GM21529 (cell line): Measurements from ENCODE around the gene APBB2.

ENCODE experiments used
- ATAC-seq: cut with Tn5 transposase; IDR thresholded peaks from one replicate; pipeline ENCODE4 v1.9.1; 2021; ENCODE audit not compliant: unreplicated experiment

Gene APBB2

DNA sequence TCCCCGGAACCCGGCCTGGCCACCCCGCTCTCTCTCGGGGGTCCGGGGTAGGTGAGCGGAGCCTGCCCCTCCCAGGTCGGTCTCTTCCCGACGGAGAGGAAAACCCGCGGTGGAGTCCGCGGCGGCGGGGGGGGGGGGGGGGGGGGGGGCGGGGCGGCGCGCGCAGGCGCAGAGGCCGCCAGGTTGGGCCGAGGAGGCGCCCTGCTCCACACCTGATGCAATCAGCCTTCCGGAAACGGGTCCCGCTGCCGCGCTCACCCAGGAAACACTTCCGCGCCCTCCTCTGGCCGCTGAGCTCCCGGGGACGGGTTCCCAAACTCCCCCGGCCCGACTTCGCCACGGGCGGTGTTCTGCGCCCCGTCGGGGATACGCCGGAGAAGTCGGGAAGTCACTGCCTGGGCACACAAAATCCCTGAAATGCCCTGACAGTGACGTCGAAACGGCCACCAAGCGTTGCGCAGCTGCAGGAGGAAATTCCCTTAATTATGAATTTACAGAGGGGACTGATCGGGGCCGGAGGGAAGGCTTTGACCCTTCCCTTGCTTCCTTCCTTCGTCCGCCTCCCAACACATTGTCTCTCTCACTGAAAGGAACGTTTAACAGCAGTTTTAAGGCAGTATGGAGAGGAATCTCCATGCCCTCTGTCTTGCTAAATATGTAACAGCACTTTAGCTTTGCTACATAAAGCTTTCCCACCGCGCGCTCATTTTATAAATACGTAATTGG is 2.1 kb upstream of the APBB2 start:
- ATAC-seq: peak; percentile 50

DNA sequence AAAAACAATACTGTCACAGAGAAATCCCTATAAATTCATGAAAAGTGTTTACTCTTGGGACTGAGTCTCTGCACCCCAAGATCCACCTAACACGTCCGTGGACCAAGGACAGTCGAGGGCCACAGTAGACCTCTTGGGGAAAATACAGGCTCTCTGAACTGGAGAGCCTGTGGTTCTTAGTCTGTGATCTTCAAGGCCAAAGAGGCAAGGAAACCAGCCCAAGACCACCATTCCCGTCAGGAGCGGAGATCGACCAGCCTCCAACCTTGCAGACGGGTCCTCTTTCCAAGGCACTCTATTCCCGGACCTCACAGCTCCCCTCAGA is 1.6 kb upstream of the APBB2 start:
- ATAC-seq: no peak

DNA sequence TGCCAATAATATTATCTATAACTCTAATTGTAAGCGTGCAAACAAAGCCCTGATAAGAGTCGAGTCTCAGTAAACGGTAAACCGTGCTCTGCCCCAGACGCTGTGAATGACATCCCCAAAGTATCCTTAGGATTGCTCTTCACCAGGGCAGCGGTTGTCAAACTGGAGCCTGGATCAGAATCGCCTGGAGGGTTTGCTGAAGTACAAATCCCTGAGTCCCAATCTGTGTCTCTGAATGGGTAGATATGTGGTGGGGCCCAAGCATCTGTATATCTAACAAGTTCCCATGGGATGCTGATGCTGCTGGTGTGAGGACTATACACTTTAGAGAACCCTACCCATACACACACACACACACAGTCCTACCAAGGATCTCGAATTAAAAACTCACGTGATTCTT is 813 bp upstream of the APBB2 start:
- ATAC-seq: no peak

DNA sequence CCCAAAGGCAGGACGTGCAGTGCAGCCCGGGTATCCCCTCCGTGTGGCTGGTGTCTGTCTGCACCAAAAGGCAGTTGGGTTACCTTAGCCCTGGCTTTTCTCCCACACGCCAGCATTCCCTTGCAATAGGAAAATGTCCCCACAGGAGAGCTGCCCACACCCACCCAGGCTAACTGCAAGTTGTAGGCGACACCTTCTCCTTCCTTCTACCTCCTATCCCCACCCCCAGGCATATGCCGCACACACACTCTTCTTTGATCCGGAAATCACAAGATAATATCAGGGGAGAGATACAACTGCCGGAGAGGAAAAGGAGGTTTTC is 444 bp upstream of the APBB2 start:
- ATAC-seq: no peak

DNA sequence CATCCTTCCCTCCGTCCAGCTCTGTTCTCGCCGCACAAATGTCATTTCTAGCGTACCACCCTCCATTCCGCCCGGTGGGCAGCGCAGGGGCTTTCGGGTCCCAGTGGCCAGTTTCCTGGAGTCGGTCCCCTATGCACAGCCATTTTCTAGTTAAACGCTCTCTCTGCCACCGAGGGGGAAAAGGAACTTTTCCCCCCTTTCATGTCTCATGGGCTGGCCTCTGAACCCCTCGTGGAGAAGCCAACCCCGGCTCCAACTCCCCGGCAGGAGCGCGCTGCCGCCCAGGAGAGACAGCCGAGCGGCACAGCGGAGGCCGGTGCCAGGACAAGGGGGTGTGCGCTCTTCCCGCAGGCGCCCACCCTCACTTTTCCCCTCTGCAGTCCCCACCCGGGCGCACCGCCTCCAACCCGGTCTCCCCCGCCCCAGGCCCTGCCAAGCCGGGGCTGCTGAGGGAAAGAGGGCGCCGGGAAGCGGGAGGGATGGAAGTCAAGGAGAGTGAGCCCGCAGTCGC is 662 bp downstream of the APBB2 start:
- peak; percentile 12 for ATAC-seq

DNA sequence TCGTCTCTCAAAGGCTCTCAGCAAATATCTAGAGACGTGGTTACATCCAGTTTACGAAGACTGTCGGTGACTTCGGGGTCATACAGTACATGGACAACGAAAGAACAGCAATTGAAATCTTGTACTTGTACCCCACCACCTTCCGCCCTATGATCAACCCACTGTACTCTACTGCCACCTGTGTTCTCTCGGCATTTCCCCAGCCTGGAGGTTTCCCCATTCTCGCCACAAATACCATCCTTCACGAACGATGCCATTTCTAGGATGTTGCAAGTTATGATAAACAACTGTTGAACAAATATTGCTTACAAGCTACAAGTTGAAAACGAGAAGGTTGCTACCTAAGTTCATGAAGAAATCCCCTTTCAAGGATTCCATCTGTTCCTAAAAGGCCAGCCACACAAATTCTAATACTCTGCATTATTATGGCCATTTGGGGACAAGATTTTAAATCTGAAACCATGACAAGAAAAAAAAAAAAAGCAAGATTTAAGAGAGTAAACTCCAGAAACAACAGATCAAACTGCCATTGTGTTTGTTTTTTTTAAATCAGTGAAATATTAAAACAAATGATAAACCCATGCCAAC is 1.6 kb downstream of the APBB2 start:
- no peak for ATAC-seq

DNA sequence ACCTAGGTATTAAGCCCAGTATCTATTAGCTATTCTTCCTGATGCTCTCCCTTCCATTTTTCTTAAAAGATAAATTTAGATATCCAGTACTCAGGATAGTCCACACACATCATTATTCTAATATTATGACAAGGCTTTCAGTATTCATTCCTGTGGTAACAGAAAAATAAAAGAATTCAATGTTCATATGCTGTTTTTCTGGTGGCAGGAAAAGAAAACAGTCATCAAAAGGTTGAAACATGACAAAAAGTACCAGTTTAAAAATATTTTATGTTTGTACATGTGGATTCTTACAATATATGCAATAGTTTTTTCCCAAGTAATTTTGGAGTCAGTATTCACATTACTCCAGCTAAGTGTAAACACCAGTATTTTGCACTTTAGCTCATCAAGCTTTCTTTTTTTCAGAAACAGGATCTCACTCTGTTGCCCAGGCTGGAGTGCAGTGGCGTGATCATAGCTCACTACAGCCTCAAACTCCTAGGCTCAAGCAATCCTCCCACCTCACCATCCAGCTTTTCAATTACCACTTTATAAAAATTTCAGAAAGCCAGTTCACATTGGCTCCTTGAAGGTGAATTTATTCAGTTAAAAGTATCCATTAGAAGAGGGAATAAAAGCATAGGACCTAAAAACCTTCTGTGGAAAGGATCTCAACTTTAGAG is 2.3 kb downstream of the APBB2 start:
- ATAC-seq: no peak

DNA sequence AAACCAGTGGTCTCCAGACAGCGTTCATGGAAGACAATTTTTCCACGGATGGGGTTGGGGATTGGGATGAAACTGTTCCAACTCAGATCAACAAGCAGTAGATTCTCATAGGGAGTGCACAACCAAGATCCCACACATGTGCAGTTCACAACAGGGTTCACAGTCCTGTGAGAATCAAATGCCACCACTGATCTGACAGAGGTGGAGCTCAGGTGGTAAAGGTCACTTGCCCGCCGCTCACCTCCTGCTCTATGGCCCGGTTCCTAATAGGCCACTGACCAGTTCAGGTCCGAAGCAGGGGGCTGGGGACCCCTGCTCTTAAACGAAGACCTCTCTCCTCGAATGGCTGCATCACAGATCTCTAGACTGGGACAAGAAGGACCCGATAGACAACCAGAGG is 4.4 kb downstream of the APBB2 start:
- ATAC-seq: no peak

DNA sequence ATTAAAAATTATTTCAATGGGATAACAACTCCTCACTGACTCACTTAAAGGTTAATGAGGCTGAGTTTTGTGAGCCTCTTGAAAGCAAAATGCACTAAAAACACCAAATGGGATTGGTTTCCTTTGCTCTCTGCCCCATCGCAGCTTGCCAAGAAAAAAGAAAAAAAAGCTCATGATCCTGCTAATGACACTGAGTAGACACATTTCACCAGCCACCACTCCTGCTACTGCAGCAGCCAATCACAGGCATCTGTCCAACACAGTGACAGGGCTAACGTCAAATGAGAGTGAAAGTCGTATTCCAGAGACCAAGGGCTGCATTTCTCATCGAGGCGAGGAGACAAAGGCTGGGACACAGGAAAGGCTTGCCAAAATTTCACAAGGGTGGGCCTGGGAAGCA is 5.2 kb downstream of the APBB2 start:
- no peak for ATAC-seq

DNA sequence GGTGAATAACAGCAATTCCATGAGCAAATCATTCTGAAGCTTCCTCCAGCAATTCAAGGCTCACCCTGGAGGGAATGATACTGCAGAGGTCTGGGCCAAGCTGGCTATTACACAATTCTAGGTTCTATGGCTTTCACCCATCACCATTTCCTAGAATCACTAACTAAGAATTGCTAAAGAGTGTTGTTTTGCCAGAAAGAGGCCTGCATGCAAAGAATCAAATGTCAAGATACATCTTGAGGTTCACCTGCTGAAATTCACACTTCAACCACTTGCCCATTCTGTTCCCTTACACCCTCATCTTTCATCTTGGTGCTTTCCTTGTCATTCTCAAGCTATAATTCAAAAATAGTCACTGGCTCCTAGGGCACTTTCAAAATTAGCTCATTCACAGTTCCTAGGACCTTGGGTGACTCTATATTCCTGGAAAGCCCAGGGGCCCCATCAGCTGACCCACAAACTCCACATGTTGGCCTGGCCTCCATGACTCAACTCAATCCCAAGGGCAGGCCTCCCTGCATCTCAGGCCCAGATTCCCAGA is 7.0 kb downstream of the APBB2 start:
- ATAC-seq: no peak

DNA sequence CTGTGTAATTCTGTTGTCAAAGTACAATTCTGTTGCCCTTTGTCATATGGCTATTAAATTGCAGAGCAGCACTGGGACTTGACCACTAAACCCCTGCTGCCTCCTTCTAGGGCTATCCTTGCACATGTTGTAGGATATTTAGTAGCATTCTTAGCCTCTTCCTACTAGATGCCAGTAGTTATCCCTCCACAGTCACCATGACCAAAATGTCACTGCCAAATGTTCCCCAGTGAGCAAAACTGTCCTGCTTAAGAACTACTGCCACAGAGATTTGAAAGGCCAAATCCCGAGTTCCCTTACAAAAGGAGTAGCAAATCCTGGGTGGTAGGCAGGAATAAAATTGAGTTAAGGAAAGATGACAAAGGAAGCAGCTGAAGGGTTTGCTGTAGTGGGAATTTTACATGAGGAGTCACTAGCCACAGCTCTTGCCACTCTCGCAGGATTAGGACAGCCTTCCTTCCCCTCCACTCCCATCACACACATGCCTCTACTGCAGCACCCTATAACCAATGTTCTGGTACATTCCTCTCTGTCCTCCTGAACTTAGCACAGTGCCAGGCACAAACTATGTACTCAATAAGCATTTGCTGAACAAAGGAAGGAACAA is 8.4 kb downstream of the APBB2 start:
- ATAC-seq: no peak

DNA sequence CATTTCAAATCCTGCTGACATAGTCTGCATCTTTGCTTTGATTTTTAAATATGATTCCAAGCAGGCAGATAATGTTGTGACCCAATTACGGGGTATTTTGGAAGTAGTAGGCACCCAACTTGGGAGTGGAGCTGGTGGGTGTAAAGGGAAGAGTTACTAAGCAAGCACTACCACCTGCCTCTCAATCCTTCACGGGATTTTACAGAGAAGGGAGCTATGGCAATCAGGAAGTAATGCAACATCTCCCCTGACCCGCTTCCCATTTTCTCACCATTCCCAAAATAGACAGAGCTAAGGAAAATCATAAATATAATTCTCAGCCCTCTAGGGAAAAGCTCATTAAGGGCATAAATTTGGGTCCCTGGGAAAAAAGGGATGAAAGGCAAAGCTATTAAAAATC is 9.2 kb downstream of the APBB2 start:
- no peak for ATAC-seq

DNA sequence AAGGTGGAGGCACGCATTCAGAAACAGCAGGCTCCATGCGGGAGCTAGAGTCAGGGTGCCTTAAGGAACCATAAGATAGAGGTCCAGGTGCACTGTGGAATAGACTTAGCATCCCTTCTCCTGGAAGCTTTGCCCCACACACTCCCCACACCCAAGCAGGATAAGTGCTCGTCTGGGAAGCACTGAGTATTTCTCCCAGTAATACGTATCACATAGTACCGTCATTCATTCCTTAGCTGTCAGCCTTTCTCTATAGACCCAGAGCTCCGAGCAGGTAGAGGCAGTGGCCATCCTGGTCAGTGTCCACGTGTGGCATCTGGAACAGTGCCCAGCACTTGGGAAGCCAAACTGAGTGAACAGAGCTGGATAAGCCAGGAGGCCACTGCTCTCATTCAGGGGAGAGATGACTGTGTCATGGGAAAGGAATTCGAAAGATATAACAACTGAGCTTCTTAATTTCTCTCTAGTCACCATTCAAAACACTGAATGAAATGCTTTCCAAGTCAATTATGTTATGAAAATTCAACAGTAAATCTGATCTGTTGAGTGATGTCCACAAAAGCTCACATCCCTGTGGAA is 9.9 kb downstream of the APBB2 start:
- no peak for ATAC-seq

DNA sequence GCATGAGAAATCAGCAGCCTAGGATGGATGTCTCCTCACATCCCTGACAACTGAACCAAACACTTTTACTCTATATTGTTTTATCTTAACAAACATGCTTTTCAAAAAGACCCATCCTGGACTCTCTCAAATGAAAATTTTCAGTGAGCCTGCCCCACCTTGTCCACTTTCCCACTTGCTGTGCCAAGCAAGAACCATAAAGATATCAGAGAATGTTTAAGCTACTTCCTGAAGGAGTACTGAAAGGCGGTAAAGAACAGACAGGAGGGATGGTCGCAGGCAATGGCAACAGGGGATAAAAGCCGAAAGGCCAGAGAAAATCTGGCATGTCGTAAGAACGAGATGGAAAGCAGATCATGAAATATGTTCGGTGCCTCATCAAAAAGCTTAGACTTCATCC is 10.5 kb downstream of the APBB2 start:
- ATAC-seq: no peak

DNA sequence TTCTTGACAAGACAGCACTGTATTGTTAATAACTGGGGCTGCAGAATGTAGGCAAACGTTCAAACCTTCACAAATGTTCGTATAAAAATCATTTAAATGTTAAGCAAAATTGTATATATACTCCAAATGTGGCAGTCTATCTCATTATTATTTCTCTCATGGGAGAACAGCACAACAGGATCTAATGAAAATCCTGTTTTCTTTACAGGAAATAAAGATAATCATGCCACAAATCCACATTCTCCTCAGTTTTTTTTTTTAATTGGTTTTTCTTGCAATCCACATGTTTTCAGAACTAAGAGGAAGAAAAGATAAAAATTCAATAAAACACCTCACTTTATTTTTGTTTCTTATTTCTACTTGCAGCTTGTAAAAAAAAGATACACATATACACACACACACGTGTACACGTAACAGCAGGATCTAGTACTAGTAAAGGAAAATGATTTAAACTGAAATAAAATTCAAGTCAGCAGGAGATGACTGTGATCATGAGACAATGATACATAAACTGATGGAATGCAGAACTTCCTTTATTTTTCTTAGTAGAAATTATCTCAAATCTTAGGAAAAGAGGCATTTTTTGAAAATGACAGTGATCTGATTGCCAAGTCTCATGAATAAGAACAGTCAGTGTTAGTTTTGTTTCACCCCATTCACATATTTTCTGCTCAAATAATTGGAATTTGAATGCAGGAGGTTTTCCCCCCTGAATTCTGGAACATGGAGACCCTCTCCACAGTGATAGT is 11.3 kb downstream of the APBB2 start:
- ATAC-seq: no peak

DNA sequence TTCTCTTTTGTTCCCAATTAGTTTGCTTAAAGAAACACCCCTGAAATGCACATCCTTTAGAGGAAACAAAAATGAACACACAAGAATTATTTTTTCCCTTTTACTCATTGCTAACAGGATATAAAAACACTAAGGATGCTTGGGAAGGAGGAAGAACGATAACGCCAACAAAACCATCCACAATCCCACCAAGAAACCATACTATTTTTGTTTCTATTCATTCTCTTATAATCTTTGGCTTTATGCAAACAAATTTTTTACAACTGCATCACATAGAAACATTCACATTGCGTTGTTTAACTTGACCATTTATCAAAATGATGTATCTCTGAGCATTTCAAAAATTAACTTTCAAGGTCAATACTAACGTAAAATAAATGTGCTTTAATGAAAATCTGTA is 12.0 kb downstream of the APBB2 start:
- ATAC-seq: no peak

DNA sequence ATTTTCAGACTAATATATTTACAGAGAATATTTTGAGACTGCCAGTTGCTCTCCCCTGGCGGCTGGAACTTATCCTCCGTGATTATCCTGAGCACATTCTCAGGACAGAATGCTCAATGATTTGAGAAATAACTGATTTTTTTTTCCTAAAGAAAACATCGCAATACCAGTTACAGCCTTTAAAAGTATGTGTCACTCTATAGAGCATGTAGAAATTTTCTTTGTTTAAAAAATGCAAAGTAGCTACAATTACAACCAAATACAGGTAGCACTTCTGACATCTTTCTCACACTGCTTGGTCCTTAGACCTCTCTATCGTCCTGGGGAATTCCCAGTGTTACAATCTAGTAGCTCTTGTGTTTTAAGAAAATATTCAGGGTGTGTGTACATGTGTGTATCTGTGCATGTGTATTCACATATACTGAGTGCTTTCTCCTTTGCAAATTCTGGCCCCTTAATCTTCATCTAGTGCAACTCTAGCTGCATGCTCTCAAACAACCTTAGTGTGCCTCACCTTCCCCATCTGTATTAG is 13.8 kb downstream of the APBB2 start:
- no peak for ATAC-seq

DNA sequence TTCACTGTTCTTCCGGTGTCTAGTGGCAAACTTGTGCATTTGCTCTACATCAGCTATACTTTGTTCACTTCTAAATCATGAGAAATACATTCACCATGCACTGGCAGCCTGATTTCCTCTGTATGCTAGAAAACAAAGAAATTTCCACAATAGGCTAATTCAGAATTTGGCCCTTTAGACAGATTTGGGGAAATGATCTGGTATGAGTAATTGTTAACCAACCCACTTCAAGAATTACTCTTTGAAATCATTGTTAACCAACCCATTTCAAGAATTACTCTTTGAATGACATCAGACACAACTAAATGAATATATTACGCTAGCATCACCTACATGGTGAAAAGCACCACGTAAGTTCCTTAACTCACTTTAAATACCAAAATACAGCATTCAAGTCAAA is 14.6 kb downstream of the APBB2 start:
- ATAC-seq: no peak

DNA sequence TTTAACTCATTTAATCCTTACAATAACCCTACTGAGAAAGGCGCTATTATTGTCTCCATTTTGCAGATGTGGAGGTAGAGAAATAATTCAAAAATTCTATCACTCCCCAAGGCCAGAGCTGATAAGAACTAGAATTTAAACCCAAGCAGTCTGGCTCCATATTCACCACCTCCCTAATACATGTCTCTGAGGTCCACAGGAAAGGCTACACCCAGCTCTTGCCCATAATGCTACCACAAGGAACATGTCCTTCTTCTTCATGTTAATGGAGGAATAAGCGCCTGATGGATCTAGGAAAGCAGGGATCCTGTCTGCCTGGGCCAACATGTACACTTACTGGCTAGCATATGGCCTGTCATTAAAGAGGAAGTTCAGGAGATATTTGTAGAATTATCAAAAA is 16.3 kb downstream of the APBB2 start:
- no peak for ATAC-seq

DNA sequence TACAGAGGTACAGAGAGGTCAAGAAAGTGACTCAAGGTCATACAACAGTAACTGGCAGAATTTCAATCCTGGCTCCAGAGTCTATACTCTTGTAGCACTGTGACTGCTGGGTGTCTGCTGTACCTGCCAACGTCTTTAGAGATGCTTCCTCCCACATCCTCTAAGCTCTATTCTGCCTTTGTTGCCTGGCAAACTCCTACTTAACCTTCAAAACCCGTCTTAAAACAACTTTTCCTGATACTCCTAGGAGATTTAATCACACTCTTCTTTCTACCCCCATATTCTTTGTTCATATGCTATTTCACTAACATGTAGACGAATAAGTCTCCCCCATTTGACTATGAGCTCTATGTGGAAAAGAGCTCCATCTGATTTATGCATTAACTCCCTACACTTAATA is 16.8 kb downstream of the APBB2 start:
- ATAC-seq: no peak
